ENCODE results near the gene TMPRSS13. TPM values are rescaled to one million over a fixed set of nuclear protein-coding genes. Genes with fewer than 3 reads are reported as not detected.
"Not testable (repeated sequence)": the region's sequence is repeated elsewhere in the genome, so short reads cannot be mapped to it uniquely, and the experiment has no call there.

TMPRSS13 gene
- 4.0 and 4.1 TPM in 2 replicates for polyA plus RNA-seq (2013)

DNA sequence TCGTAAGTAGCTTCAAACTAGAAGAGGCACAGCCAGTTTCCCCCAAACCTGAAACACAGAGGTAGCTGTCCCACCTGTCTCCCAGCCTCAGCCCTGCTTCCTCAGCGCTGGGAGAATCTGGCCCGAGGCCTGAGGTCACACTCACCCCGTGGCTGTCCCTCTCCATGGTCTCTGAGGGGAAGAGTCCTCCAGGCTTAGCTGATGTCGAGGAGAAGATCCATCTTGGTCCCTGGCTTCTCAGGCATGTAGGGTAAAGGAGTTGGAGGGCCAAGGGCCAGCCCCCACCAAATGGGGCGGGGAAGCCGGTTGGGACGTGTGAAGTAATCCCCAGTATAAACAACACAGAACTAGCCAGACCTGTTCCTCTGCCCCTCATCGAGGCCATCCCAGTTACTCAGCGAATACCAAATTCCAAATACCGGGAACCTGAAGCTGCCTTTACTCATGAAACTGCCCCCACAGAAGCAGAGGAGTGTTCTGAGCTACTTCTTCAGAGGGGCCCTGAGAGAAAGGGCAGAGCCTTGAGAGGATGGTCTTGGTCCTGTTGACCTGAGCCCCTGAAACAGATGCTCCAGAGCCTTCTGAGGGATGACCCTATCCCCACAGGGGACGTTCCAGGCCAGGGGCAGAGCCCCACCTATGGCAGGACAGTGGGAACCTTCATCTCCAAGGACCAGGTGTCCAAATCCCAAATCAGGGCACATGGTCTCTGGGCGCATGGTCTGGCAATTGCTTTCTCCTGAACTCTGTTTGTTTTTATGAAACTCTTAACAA is at the start of gene TMPRSS13:
Gene TMPRSS13 (minus strand): TSS at position 261 of the 774 bp plus-strand sequence. CDS start 95 bp downstream, at position 166.
- H3K4me3 ChIP-seq (ENCODE audit: low read depth, low read length), result no peak within 1 kb of the TSS
- H3K9ac ChIP-seq (ENCODE audit: low read length), result no peak within 1 kb of the TSS
- peak within 1 kb of the TSS; percentile 44 for H2BK12ac ChIP-seq (ENCODE audit: low read length)
- peak within 1 kb of the TSS; percentile 41 for H4K91ac ChIP-seq (ENCODE audit: low read depth, low read length)
- H3K36me3 ChIP-seq (ENCODE audit: control insufficient read depth in 1 of 2, insufficient read depth in 2 of 2, low read length in 2 of 2), result no peaks in the 10 kb centered on the region
- no peak within 1 kb of the TSS for H2AK5ac ChIP-seq (ENCODE audit: low read length)
- H3K18ac ChIP-seq (ENCODE audit: low read length), result peak within 1 kb of the TSS; percentile 27
- peaks cover 18 to 19% of the 10 kb centered on the region in 2 experiments for H3K4me1 ChIP-seq (ENCODE audit: control insufficient read depth in 1 of 2, insufficient read depth in 2 of 2, low read length in 2 of 2)
- no peak within 1 kb of the TSS for H4K12ac ChIP-seq (ENCODE audit: low read depth, low read length)
- H3K14ac ChIP-seq (ENCODE audit: low read length), result peak within 1 kb of the TSS; percentile 20
- peaks cover 2% of the 10 kb centered on the region for H3K79me1 ChIP-seq (ENCODE audit: low read length)
- DNase-seq, result peak; percentile 90 to 95
- H3K27me3 ChIP-seq (ENCODE audit: insufficient read depth, low read length), result no peaks in the 10 kb centered on the region
- peak within 1 kb of the TSS; percentile 24 for H2AFZ ChIP-seq (ENCODE audit: insufficient read depth, low read length, poor library complexity)
- no CpG with 5 or more reads among the region's 13 CpGs for WGBS (ENCODE audit: extremely low coverage, insufficient coverage, insufficient read length)
- H3K27ac ChIP-seq (ENCODE audit: low read depth, low read length), result peak within 1 kb of the TSS; percentile 56
- no peak within 1 kb of the TSS for H3K4ac ChIP-seq (ENCODE audit: low read depth, low read length)
- H2BK120ac ChIP-seq (ENCODE audit: insufficient read depth, low read length, poor library complexity), result peak within 1 kb of the TSS; percentile 18
- H3K23ac ChIP-seq (ENCODE audit: low read length), result no peak within 1 kb of the TSS
- H3K79me2 ChIP-seq (ENCODE audit: control insufficient read depth, insufficient read depth, low read length, poor library complexity), result no peaks in the 10 kb centered on the region
- peak within 1 kb of the TSS; percentile 52 for H2BK5ac ChIP-seq (ENCODE audit: low read depth, low read length, poor library complexity)
- peak within 1 kb of the TSS; percentile 47 for H3K4me2 ChIP-seq (ENCODE audit: low read length)
- H3K9me3 ChIP-seq (ENCODE audit: insufficient read depth, low read depth, low read length), result no peaks in the 10 kb centered on the region
- peak within 1 kb of the TSS; percentile 7 for H4K8ac ChIP-seq (ENCODE audit: low read depth, low read length)

DNA sequence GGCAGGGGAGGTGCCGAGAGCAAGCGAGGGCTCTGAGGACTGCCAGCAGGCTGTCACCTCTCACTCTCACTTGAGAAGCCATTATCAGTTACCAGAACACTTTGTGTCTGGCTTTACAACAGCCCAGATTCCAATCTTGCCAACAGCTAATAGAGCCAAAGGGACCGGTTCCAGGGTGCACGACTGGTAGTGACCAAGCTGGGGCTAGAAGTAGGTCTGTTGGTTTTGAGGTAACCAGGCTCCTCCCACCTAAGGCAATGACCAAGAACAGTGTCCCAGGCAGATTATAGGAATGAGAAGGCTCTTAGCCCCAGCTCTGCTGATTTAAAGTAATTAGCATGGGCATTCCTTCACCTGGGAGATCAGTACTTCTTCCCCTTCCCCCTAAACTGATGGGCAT is 49.8 kb upstream of the TMPRSS13 start:
- H3K4me1 ChIP-seq (ENCODE audit: control insufficient read depth in 1 of 2, insufficient read depth in 2 of 2, low read length in 2 of 2), result no peaks in the 10 kb centered on the region
- H4K12ac ChIP-seq (ENCODE audit: low read depth, low read length), result no peak overlapping the region
- no peak overlapping the region for H3K4ac ChIP-seq (ENCODE audit: low read depth, low read length)
- peaks cover 5% of the 10 kb centered on the region for H3K9me3 ChIP-seq (ENCODE audit: insufficient read depth, low read depth, low read length)
- H2BK120ac ChIP-seq (ENCODE audit: insufficient read depth, low read length, poor library complexity), result no peak overlapping the region
- H3K14ac ChIP-seq (ENCODE audit: low read length), result no peak overlapping the region
- no peak overlapping the region for H3K9ac ChIP-seq (ENCODE audit: low read length)
- H4K8ac ChIP-seq (ENCODE audit: low read depth, low read length), result no peak overlapping the region
- no peak overlapping the region for H2AFZ ChIP-seq (ENCODE audit: insufficient read depth, low read length, poor library complexity)
- H2AK5ac ChIP-seq (ENCODE audit: low read length), result no peak overlapping the region
- H3K79me2 ChIP-seq (ENCODE audit: control insufficient read depth, insufficient read depth, low read length, poor library complexity), result no peaks in the 10 kb centered on the region
- H3K18ac ChIP-seq (ENCODE audit: low read length), result no peak overlapping the region
- H3K79me1 ChIP-seq (ENCODE audit: low read length), result no peaks in the 10 kb centered on the region
- no peak overlapping the region for H4K91ac ChIP-seq (ENCODE audit: low read depth, low read length)
- H3K27ac ChIP-seq (ENCODE audit: low read depth, low read length), result no peak overlapping the region
- H3K36me3 ChIP-seq (ENCODE audit: control insufficient read depth in 1 of 2, insufficient read depth in 2 of 2, low read length in 2 of 2), result no peaks in the 10 kb centered on the region
- WGBS (ENCODE audit: extremely low coverage, insufficient coverage, insufficient read length), result no CpG with 5 or more reads among the region's 4 CpGs
- H3K4me2 ChIP-seq (ENCODE audit: low read length), result no peak overlapping the region
- no peak overlapping the region for H2BK12ac ChIP-seq (ENCODE audit: low read length)
- no peak overlapping the region for H3K4me3 ChIP-seq (ENCODE audit: low read depth, low read length)
- no peak overlapping the region for H2BK5ac ChIP-seq (ENCODE audit: low read depth, low read length, poor library complexity)
- peak in 1 of 2 donors; percentile 18 for DNase-seq
- H3K27me3 ChIP-seq (ENCODE audit: insufficient read depth, low read length), result peaks cover 2% of the 10 kb centered on the region
- no peak overlapping the region for H3K23ac ChIP-seq (ENCODE audit: low read length)

DNA sequence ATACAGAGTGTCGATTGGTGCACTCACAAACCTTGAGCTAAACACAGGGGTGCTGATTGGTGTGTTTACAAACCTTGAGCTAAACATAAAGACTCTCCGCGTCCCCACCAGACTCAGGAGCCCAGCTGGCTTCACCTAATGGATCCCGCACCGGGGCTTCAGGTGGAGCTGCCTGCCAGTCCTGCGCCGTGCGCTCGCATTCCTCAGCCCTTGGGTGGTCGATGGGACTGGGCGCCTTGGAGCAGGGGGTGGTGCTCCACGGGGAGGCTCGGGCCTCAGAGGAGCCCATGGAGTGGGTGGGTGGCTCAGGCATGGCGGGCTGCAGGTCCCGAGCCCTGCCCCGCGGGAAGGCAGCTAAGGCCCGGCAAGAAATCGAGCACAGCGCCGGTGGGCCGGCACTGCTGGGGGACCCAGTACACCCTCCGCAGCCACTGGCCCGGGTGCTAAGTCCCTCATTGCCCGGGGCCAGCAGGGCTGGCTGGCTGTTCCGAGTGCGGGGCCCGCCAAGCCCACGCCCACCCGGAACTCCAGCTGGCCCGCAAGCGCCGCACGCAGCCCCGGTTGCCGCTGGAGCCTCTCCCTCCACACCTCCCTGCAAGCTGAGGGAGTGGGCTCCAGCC is 49.2 kb upstream of the TMPRSS13 start:
- WGBS (ENCODE audit: extremely low coverage, insufficient coverage, insufficient read length), result no CpG with 5 or more reads among the region's 36 CpGs

DNA sequence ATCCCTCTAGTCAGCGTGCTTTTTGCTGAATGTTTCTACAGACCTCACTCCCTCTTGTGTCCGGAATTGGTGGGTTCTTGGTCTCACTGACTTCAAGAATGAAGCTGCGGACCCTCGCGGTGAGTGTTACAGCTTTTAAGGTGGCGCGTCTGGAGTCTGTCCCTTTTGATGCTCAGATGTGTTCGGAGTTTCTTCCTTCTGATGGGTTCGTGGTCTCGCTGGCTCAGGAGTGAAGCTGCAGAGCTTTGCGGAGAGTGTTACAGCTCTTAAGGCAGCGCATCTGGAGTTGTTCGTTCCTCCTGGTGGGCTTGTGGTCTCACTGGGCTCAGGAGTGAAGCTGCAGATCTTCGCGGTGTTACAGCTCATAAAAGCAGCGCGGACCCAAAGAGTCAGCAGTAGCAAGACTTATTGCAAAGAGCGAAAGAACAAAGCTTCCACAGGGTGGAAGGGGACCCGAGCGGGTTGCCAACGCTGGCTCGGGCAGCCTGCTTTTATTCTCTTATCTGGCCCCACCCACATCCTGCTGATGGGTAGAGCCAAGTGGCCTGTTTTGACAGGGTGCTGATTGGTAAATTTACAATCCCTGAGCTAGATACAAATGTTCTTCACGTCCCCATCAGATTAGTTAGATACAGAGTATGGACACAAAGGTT is 48.5 kb upstream of the TMPRSS13 start:
- H3K27ac ChIP-seq (ENCODE audit: low read depth, low read length); DNase-seq; H2BK120ac ChIP-seq (ENCODE audit: insufficient read depth, low read length, poor library complexity); H2AK5ac ChIP-seq (ENCODE audit: low read length); H2BK12ac ChIP-seq (ENCODE audit: low read length); H3K9ac ChIP-seq (ENCODE audit: low read length); H3K79me2 ChIP-seq (ENCODE audit: control insufficient read depth, insufficient read depth, low read length, poor library complexity); H3K23ac ChIP-seq (ENCODE audit: low read length); H3K4me2 ChIP-seq (ENCODE audit: low read length); H3K27me3 ChIP-seq (ENCODE audit: insufficient read depth, low read length); H3K4me1 ChIP-seq (ENCODE audit: control insufficient read depth in 1 of 2, insufficient read depth in 2 of 2, low read length in 2 of 2); H3K4me3 ChIP-seq (ENCODE audit: low read depth, low read length); H3K4ac ChIP-seq (ENCODE audit: low read depth, low read length); H4K12ac ChIP-seq (ENCODE audit: low read depth, low read length); H2AFZ ChIP-seq (ENCODE audit: insufficient read depth, low read length, poor library complexity); H2BK5ac ChIP-seq (ENCODE audit: low read depth, low read length, poor library complexity); H3K36me3 ChIP-seq (ENCODE audit: control insufficient read depth in 1 of 2, insufficient read depth in 2 of 2, low read length in 2 of 2); H3K9me3 ChIP-seq (ENCODE audit: insufficient read depth, low read depth, low read length); H4K8ac ChIP-seq (ENCODE audit: low read depth, low read length); H3K18ac ChIP-seq (ENCODE audit: low read length); H3K14ac ChIP-seq (ENCODE audit: low read length); H4K91ac ChIP-seq (ENCODE audit: low read depth, low read length); H3K79me1 ChIP-seq (ENCODE audit: low read length): not testable (repeated sequence)
- WGBS (ENCODE audit: extremely low coverage, insufficient coverage, insufficient read length), result no CpG with 5 or more reads among the region's 23 CpGs

More for the DNA sequence above, 49.2 kb upstream of the TMPRSS13 start:
- not testable (repeated sequence) for H2AFZ ChIP-seq (ENCODE audit: insufficient read depth, low read length, poor library complexity); H2BK5ac ChIP-seq (ENCODE audit: low read depth, low read length, poor library complexity); H3K18ac ChIP-seq (ENCODE audit: low read length); H2BK12ac ChIP-seq (ENCODE audit: low read length); H2AK5ac ChIP-seq (ENCODE audit: low read length); H4K8ac ChIP-seq (ENCODE audit: low read depth, low read length); H4K12ac ChIP-seq (ENCODE audit: low read depth, low read length); H3K4ac ChIP-seq (ENCODE audit: low read depth, low read length); H2BK120ac ChIP-seq (ENCODE audit: insufficient read depth, low read length, poor library complexity); H3K4me2 ChIP-seq (ENCODE audit: low read length); H3K36me3 ChIP-seq (ENCODE audit: control insufficient read depth in 1 of 2, insufficient read depth in 2 of 2, low read length in 2 of 2); H3K9ac ChIP-seq (ENCODE audit: low read length); H3K14ac ChIP-seq (ENCODE audit: low read length); H4K91ac ChIP-seq (ENCODE audit: low read depth, low read length); H3K79me1 ChIP-seq (ENCODE audit: low read length); H3K4me1 ChIP-seq (ENCODE audit: control insufficient read depth in 1 of 2, insufficient read depth in 2 of 2, low read length in 2 of 2); H3K27ac ChIP-seq (ENCODE audit: low read depth, low read length); H3K9me3 ChIP-seq (ENCODE audit: insufficient read depth, low read depth, low read length); DNase-seq; H3K23ac ChIP-seq (ENCODE audit: low read length); H3K4me3 ChIP-seq (ENCODE audit: low read depth, low read length); H3K27me3 ChIP-seq (ENCODE audit: insufficient read depth, low read length); H3K79me2 ChIP-seq (ENCODE audit: control insufficient read depth, insufficient read depth, low read length, poor library complexity)

Measured in trophoblast cell (in vitro differentiated cells and primary cell).